GM13977 (cell line): Measurements from ENCODE around the gene EDN1.

ENCODE experiments used
- DNase-seq: peaks from one replicate; pipeline ENCODE4 v3.0.0; 2012; ENCODE audit warnings: low spot score
- CTCF ChIP-seq: IDR thresholded peaks from 2 replicates; pipeline ENCODE4 v1.5.1; 2012; ENCODE audit warnings: mild to moderate bottlenecking, control low read depth; ENCODE audit not compliant: insufficient read depth; ENCODE audit errors: extremely low read depth, missing control alignments
- in situ Hi-C: fragments of 300-500 bp; cut with MboI; formaldehyde crosslinking; loops from one replicate; pipeline ENCODE4 v1.12.0; 2022; ENCODE audit warnings: low sequenced_read_pairs, low pct_unique_long_range_greater_than_20kb, mixed read lengths, inconsistent platforms; ENCODE audit not compliant: unreplicated experiment

EDN1 gene

GRCh38 chr6:12249541-12250382, 40.4 kb upstream of the EDN1 start:
- TF ChIP-seq CTCF, result no peak
- no peak for DNase-seq
- in situ Hi-C loops, result no loop called here

DNA sequence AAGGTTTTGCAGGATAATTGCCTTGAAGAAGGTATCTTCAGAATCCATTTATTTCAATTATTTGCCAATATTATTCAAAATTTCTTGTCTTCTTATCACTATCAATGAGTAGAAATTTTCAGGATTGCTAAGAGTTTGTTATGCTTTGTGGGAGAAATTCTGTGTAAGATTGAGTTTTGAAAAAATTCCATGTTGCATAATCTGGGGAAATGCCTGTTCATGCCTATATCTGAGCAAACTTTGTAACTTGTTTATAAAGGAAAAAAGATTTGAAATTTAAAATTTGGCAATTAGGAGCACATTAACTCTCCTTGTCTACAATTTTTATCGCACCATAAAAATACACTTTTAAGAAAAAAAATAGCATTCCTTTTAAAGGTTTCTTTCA, 39.8 kb upstream of the EDN1 start:
- in situ Hi-C loops, result no loop called here
- no peak for DNase-seq

DNA sequence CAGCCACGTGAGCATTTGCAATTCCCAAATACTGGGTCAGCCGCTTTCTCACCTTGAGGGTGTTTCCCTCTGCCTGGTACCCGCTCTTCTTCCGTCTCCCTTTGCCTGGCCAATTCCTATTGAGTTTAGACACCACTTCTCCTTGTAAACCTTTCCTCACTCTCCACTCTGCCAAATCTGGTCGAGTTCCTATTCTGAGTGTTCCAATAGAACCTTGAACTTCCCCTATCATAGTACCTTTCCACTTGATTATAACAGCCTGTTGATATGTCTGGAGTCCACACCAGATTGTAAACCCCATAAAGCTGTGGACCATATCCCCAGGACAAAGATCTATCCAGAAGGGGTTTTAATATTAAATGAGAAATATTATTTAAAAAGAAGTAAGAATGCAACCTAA, 36.0 kb upstream of the EDN1 start:
- no peak for TF ChIP-seq CTCF
- in situ Hi-C loops, result no loop called here
- no peak for DNase-seq

More for the DNA sequence above, 39.8 kb upstream of the EDN1 start:
- no peak for TF ChIP-seq CTCF

GRCh38 chr6:12258191-12258590, 32.0 kb upstream of the EDN1 start:
- no peak for DNase-seq
- TF ChIP-seq CTCF, result no peak
- in situ Hi-C loops, result no loop called here

GRCh38 chr6:12258591-12259075, 31.5 kb upstream of the EDN1 start:
- DNase-seq, result no peak
- no peak for TF ChIP-seq CTCF
- in situ Hi-C loops, result no loop called here

- in situ Hi-C loops, result no loop called here
- no peak for DNase-seq
- TF ChIP-seq CTCF, result no peak
These were observed 29.6 kb upstream of the EDN1 start for GRCh38 chr6:12260458-12261093.
